ENCODE results near the gene FGFRL1. TPM values are rescaled to one million over a fixed set of nuclear protein-coding genes. Genes with fewer than 3 reads are reported as not detected.

FGFRL1 gene
- total and polyA plus RNA-seq, 2 of the 13 experiments (the other 11 are each of a cell fraction or from before 2014, with no cell fraction given), result 19.1 to 30.6 TPM

DNA sequence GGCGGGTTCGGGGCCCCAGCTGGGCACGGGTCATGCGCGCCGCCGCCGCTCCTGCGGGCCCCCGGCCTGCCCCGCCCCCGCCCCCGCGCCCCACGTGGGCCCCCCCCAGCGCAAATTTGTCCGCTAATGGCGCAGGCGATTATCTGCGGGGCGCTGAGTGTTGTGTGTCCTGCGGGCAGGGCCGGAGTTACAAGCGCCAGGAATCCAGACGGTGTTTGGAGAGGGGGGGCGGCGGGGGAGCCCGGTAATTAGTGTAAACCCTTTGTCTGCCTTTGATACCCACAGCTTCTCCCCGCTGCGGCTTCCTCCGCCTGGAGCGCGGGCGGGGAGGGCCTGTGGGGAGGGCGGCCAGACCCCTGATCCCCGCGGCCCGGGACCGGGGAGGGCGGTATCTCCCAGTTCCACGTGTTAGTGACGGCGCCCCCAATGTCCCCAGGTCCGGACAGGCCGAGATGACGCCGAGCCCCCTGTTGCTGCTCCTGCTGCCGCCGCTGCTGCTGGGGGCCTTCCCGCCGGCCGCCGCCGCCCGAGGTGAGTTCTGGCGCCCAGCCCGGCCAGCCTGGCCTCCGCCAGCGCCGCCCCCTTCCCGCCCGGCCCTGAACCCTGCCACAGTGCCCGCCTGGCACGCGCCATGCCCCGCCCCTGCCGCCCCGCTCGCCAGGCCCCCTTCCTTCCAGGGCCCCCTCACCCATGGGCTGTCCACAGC lies 761 bp downstream of the FGFRL1 start (continued):
- TF ChIP-seq, protein P1, sequence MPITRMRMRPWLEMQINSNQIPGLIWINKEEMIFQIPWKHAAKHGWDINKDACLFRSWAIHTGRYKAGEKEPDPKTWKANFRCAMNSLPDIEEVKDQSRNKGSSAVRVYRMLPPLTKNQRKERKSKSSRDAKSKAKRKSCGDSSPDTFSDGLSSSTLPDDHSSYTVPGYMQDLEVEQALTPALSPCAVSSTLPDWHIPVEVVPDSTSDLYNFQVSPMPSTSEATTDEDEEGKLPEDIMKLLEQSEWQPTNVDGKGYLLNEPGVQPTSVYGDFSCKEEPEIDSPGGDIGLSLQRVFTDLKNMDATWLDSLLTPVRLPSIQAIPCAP (CRISPR knock-in tag; IDR thresholded peaks at IDR 0.05; ENCODE audit: low read depth), result no peak
- TF ChIP-seq RBFOX2 (IDR thresholded peaks at IDR 0.05; ENCODE audit: low read depth, low read length), result peak; percentile 56; the same call in 1 of the 2 replicates
- TF ChIP-seq ZNF749 (CRISPR knock-in tag; IDR thresholded peaks at IDR 0.05; ENCODE audit: borderline replicate concordance), result no peak
- TF ChIP-seq MXD4 (CRISPR knock-in tag; IDR thresholded peaks at IDR 0.05), result no peak
- no peak for TF ChIP-seq DNMT3B (CRISPR knock-in tag; conservative IDR thresholded peaks at IDR 0.05)
- TF ChIP-seq, protein P2, sequence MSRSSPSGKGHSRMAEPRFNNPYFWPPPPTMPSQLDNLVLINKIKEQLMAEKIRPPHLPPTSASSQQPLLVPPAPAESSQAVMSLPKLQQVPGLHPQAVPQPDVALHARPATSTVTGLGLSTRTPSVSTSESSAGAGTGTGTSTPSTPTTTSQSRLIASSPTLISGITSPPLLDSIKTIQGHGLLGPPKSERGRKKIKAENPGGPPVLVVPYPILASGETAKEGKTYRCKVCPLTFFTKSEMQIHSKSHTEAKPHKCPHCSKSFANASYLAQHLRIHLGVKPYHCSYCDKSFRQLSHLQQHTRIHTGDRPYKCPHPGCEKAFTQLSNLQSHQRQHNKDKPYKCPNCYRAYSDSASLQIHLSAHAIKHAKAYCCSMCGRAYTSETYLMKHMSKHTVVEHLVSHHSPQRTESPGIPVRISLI (CRISPR knock-in tag; IDR thresholded peaks at IDR 0.05; ENCODE audit: borderline replicate concordance), result no peak
- no peak for TF ChIP-seq ZSCAN30 (CRISPR knock-in tag; IDR thresholded peaks at IDR 0.05)
- TF ChIP-seq, protein P3, sequence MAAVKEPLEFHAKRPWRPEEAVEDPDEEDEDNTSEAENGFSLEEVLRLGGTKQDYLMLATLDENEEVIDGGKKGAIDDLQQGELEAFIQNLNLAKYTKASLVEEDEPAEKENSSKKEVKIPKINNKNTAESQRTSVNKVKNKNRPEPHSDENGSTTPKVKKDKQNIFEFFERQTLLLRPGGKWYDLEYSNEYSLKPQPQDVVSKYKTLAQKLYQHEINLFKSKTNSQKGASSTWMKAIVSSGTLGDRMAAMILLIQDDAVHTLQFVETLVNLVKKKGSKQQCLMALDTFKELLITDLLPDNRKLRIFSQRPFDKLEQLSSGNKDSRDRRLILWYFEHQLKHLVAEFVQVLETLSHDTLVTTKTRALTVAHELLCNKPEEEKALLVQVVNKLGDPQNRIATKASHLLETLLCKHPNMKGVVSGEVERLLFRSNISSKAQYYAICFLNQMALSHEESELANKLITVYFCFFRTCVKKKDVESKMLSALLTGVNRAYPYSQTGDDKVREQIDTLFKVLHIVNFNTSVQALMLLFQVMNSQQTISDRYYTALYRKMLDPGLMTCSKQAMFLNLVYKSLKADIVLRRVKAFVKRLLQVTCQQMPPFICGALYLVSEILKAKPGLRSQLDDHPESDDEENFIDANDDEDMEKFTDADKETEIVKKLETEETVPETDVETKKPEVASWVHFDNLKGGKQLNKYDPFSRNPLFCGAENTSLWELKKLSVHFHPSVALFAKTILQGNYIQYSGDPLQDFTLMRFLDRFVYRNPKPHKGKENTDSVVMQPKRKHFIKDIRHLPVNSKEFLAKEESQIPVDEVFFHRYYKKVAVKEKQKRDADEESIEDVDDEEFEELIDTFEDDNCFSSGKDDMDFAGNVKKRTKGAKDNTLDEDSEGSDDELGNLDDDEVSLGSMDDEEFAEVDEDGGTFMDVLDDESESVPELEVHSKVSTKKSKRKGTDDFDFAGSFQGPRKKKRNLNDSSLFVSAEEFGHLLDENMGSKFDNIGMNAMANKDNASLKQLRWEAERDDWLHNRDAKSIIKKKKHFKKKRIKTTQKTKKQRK (IDR thresholded peaks at IDR 0.05; ENCODE audit: low read length), result no peak
- TF ChIP-seq, protein P4, sequence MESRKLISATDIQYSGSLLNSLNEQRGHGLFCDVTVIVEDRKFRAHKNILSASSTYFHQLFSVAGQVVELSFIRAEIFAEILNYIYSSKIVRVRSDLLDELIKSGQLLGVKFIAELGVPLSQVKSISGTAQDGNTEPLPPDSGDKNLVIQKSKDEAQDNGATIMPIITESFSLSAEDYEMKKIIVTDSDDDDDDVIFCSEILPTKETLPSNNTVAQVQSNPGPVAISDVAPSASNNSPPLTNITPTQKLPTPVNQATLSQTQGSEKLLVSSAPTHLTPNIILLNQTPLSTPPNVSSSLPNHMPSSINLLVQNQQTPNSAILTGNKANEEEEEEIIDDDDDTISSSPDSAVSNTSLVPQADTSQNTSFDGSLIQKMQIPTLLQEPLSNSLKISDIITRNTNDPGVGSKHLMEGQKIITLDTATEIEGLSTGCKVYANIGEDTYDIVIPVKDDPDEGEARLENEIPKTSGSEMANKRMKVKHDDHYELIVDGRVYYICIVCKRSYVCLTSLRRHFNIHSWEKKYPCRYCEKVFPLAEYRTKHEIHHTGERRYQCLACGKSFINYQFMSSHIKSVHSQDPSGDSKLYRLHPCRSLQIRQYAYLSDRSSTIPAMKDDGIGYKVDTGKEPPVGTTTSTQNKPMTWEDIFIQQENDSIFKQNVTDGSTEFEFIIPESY (CRISPR knock-in tag; IDR thresholded peaks at IDR 0.05), result 0 out of 2 replicates have a peak, but pooled peaks have one; percentile 55
- TF ChIP-seq ZNF383 (CRISPR knock-in tag; IDR thresholded peaks at IDR 0.05; ENCODE audit: borderline replicate concordance), result no peak
- no peak for TF ChIP-seq GABPA (IDR thresholded peaks at IDR 0.05; ENCODE audit: low read depth, low read length)
- TF ChIP-seq GABPA (CRISPR knock-in tag; IDR thresholded peaks at IDR 0.05; ENCODE audit: low read depth), result no peak
- TF ChIP-seq, protein P5, sequence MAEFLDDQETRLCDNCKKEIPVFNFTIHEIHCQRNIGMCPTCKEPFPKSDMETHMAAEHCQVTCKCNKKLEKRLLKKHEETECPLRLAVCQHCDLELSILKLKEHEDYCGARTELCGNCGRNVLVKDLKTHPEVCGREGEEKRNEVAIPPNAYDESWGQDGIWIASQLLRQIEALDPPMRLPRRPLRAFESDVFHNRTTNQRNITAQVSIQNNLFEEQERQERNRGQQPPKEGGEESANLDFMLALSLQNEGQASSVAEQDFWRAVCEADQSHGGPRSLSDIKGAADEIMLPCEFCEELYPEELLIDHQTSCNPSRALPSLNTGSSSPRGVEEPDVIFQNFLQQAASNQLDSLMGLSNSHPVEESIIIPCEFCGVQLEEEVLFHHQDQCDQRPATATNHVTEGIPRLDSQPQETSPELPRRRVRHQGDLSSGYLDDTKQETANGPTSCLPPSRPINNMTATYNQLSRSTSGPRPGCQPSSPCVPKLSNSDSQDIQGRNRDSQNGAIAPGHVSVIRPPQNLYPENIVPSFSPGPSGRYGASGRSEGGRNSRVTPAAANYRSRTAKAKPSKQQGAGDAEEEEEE (CRISPR knock-in tag; IDR thresholded peaks at IDR 0.05; ENCODE audit: borderline replicate concordance), result no peak
- no peak for TF ChIP-seq HOXA9 (CRISPR knock-in tag; IDR thresholded peaks at IDR 0.05; ENCODE audit: borderline replicate concordance)
- TF ChIP-seq KAT7 (CRISPR knock-in tag; IDR thresholded peaks at IDR 0.05; ENCODE audit: borderline replicate concordance), result no peak

All from HepG2 (cell line).